Cardiac septum (tissue), 1 donor: ENCODE measurements around the gene TMCO4. TPM values are rescaled to one million over a fixed set of nuclear protein-coding genes. Genes with fewer than 3 reads are reported as not detected.
"Not testable (repeated sequence)": the region's sequence is repeated elsewhere in the genome, so short reads cannot be mapped to it uniquely, and the experiment has no call there.

Source experiments
- DNase-seq: peaks from one replicate; pipeline ENCODE4 v3.0.0-alpha.2; 2020; ENCODE audit warnings: low spot score
- intact Hi-C: fragments of 100-400 bp; cut with DNase I; formaldehyde crosslinking; loops from one replicate; pipeline ENCODE4 v1.14.0; 2022
- total RNA-seq: library from RNA; stranded (reverse); fragmentation: NEBNext Ultra II Directional; extraction: Animal tissue kit (Norgen Biotek cat#: 25700); gene quantifications from one replicate; pipeline ENCODE4 v1.2.1, GENCODE V29; 2021
- donor health status: DM: no; HTN: no; CAD: no.

TMCO4 gene
- total RNA-seq, 1 donor from 2014 or later, result 9.3 TPM

DNA sequence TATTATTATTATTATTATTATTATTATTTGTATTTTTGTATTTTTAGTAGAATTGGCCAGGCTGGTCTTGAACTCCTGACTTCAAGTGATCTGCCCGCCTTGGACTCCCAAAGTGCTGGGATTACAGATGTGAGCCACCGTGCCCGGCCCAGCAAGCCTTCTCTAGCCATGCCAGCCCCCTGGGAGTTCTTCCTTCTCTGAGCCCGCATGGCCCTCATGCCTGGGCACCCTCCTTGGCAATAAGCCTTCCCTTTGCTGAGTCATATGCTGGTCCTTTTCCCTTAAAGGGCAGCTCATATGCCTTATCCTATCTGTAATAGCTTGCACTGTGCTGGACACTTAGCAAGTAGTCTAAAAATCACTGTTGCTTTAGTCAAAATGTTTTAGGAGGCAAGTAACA is 164.1 kb downstream of the TMCO4 start:
- DNase-seq, result no peak
- intact Hi-C loops, result no loop called here

- intact Hi-C loops, DNase-seq: not testable (repeated sequence)
These were observed 164.7 kb downstream of the TMCO4 start for GRCh38 chr1:19635064-19635463.

DNA sequence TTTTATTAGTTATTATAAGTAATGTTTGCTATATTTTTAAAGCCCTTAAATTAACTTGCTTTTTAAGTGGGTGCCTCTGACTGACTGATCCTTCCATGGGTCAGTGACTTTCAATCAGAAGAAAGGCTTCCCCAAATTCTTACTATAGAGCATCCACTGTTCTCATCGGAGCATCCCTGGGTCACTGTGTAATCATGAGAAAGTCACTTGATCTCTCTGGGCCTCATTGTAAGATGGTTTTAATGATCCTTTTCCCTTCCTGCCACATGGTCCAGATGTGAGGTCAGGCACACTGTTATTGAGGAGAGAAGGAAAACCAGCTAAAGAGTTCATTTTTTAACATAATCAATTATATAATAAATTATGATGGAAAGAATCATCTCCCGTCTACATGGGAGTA is 166.6 kb downstream of the TMCO4 start:
- intact Hi-C loops, result no loop called here
- no peak for DNase-seq

Other genes starting within 250 kb of the TMCO4 start
- 55.9 TPM for gene NBL1, start 155.6 kb downstream of the TMCO4 start, total RNA-seq
- not detected for gene HTR6, start 135.0 kb downstream of the TMCO4 start, total RNA-seq
- gene RNF186, start 15.4 kb upstream of the TMCO4 start, total RNA-seq, result not detected
- gene OTUD3, start 82.5 kb upstream of the TMCO4 start, total RNA-seq, result 4.7 TPM
- not detected for gene PLA2G2E, start 123.7 kb upstream of the TMCO4 start, total RNA-seq
- 59.6 TPM for gene PLA2G2A, start 179.7 kb upstream of the TMCO4 start, total RNA-seq